NCI-H2196 treated with DMSO at 0.1 percent for 48 hours (cell line): ENCODE data around the gene RIOK2.
"Not testable (repeated sequence)": the region's sequence is repeated elsewhere in the genome, so short reads cannot be mapped to it uniquely, and the experiment has no call there.

Source experiments
- DNase-seq: peaks from one replicate; lab custom pipeline; 2025; ENCODE audit not compliant: unreplicated experiment; lab: John Stamatoyannopoulos, UW

The RIOK2 gene

GRCh38 chr5:97183100-97183929, at the start of gene RIOK2:
Gene RIOK2, minus strand, starts transcription at chr5:97183247. Its CDS starts 56 bp downstream, at chr5:97183191.
- DNase-seq, result peak; percentile 81

- no peak for DNase-seq
Observed at GRCh38 chr5:97231025-97231636, 48.1 kb upstream of the RIOK2 start.

- DNase-seq, result no peak
Observed at GRCh38 chr5:97229688-97230285, 46.7 kb upstream of the RIOK2 start.

- DNase-seq, result no peak
Observed at GRCh38 chr5:97229196-97229595, 46.1 kb upstream of the RIOK2 start.

GRCh38 chr5:97225222-97225621, 42.2 kb upstream of the RIOK2 start:
- DNase-seq, result no peak

- DNase-seq, result no peak
Observed at GRCh38 chr5:97224112-97224750, 41.2 kb upstream of the RIOK2 start.

GRCh38 chr5:97223596-97223995, 40.5 kb upstream of the RIOK2 start:
- DNase-seq, result no peak

- no peak for DNase-seq
Observed at GRCh38 chr5:97209343-97209742, 26.3 kb upstream of the RIOK2 start.

- DNase-seq, result no peak
Observed at GRCh38 chr5:97208714-97209113, 25.7 kb upstream of the RIOK2 start.

- no peak for DNase-seq
Observed at GRCh38 chr5:97208184-97208713, 25.2 kb upstream of the RIOK2 start.

GRCh38 chr5:97194366-97194765, 11.3 kb upstream of the RIOK2 start:
- DNase-seq, result no peak

- DNase-seq, result no peak
Observed at GRCh38 chr5:97193355-97193688, 10.3 kb upstream of the RIOK2 start.

- no peak for DNase-seq
Observed at GRCh38 chr5:97192580-97193354, 9.7 kb upstream of the RIOK2 start.

- no peak for DNase-seq
Observed at GRCh38 chr5:97191893-97192292, 8.8 kb upstream of the RIOK2 start.

- DNase-seq, result not testable (repeated sequence)
Observed at GRCh38 chr5:97189523-97189922, 6.5 kb upstream of the RIOK2 start.

GRCh38 chr5:97183930-97184213, 825 bp upstream of the RIOK2 start:
- no peak for DNase-seq

GRCh38 chr5:97182571-97183099, 412 bp downstream of the RIOK2 start:
- no peak for DNase-seq

GRCh38 chr5:97181856-97182545, 1.0 kb downstream of the RIOK2 start:
- DNase-seq, result no peak

GRCh38 chr5:97179457-97179856, 3.6 kb downstream of the RIOK2 start:
- not testable (repeated sequence) for DNase-seq

- DNase-seq, result no peak
Observed at GRCh38 chr5:97172227-97172626, 10.8 kb downstream of the RIOK2 start.
